ENCODE data around the gene PCYT1A.

Gene PCYT1A

GRCh38 chr3:196232882-196233251 lies 54.7 kb downstream of the PCYT1A start:
- no peak overlapping the region for H3K4me2 ChIP-seq (ENCODE audit: low read length)
- WGBS (ENCODE audit: extremely low coverage, insufficient coverage, insufficient read length), result no CpG with 5 or more reads among the region's 8 CpGs
- H2AFZ ChIP-seq (ENCODE audit: insufficient read depth, low read length, poor library complexity), result no peak overlapping the region
- no peak overlapping the region for H3K18ac ChIP-seq (ENCODE audit: low read length)
- no peak overlapping the region for H2BK120ac ChIP-seq (ENCODE audit: insufficient read depth, low read length, poor library complexity)
- no peak overlapping the region for H2BK12ac ChIP-seq (ENCODE audit: low read length)
- no peaks in the 10 kb centered on the region for H3K79me1 ChIP-seq (ENCODE audit: low read length)
- no peak overlapping the region for H3K14ac ChIP-seq (ENCODE audit: low read length)
- no peak overlapping the region for H4K91ac ChIP-seq (ENCODE audit: low read depth, low read length)
- H3K27ac ChIP-seq (ENCODE audit: low read depth, low read length), result no peak overlapping the region
- no peak for DNase-seq
- no peaks in the 10 kb centered on the region for H3K27me3 ChIP-seq (ENCODE audit: insufficient read depth, low read length)
- peaks cover 5 to 15% of the 10 kb centered on the region in 2 experiments for H3K36me3 ChIP-seq (ENCODE audit: control insufficient read depth in 1 of 2, insufficient read depth in 2 of 2, low read length in 2 of 2)
- no peaks in the 10 kb centered on the region for H3K9me3 ChIP-seq (ENCODE audit: insufficient read depth, low read depth, low read length)
- no peak overlapping the region for H2BK5ac ChIP-seq (ENCODE audit: low read depth, low read length, poor library complexity)
- no peaks in the 10 kb centered on the region for H3K4me1 ChIP-seq (ENCODE audit: control insufficient read depth in 1 of 2, insufficient read depth in 2 of 2, low read length in 2 of 2)
- H3K23ac ChIP-seq (ENCODE audit: low read length), result no peak overlapping the region
- no peak overlapping the region for H2AK5ac ChIP-seq (ENCODE audit: low read length)
- H4K8ac ChIP-seq (ENCODE audit: low read depth, low read length), result no peak overlapping the region
- H3K9ac ChIP-seq (ENCODE audit: low read length), result no peak overlapping the region
- no peak overlapping the region for H4K12ac ChIP-seq (ENCODE audit: low read depth, low read length)
- H3K79me2 ChIP-seq (ENCODE audit: control insufficient read depth, insufficient read depth, low read length, poor library complexity), result no peaks in the 10 kb centered on the region
- no peak overlapping the region for H3K4ac ChIP-seq (ENCODE audit: low read depth, low read length)
- H3K4me3 ChIP-seq (ENCODE audit: low read depth, low read length), result no peak overlapping the region

GRCh38 chr3:196232154-196232881 lies 55.2 kb downstream of the PCYT1A start:
- H3K27ac ChIP-seq (ENCODE audit: low read depth, low read length), result no peak overlapping the region
- no CpG with 5 or more reads among the region's 12 CpGs for WGBS (ENCODE audit: extremely low coverage, insufficient coverage, insufficient read length)
- H2BK5ac ChIP-seq (ENCODE audit: low read depth, low read length, poor library complexity), result no peak overlapping the region
- H3K14ac ChIP-seq (ENCODE audit: low read length), result no peak overlapping the region
- no peak overlapping the region for H3K4me2 ChIP-seq (ENCODE audit: low read length)
- no peaks in the 10 kb centered on the region for H3K9me3 ChIP-seq (ENCODE audit: insufficient read depth, low read depth, low read length)
- H3K79me2 ChIP-seq (ENCODE audit: control insufficient read depth, insufficient read depth, low read length, poor library complexity), result no peaks in the 10 kb centered on the region
- no peaks in the 10 kb centered on the region for H3K4me1 ChIP-seq (ENCODE audit: control insufficient read depth in 1 of 2, insufficient read depth in 2 of 2, low read length in 2 of 2)
- no peak overlapping the region for H4K12ac ChIP-seq (ENCODE audit: low read depth, low read length)
- H4K91ac ChIP-seq (ENCODE audit: low read depth, low read length), result no peak overlapping the region
- peak in 1 of 2 donors; percentile 12 for DNase-seq
- H2AK5ac ChIP-seq (ENCODE audit: low read length), result no peak overlapping the region
- no peak overlapping the region for H2AFZ ChIP-seq (ENCODE audit: insufficient read depth, low read length, poor library complexity)
- no peaks in the 10 kb centered on the region for H3K27me3 ChIP-seq (ENCODE audit: insufficient read depth, low read length)
- no peak overlapping the region for H2BK120ac ChIP-seq (ENCODE audit: insufficient read depth, low read length, poor library complexity)
- no peaks in the 10 kb centered on the region for H3K79me1 ChIP-seq (ENCODE audit: low read length)
- no peak overlapping the region for H3K9ac ChIP-seq (ENCODE audit: low read length)
- peaks cover 5 to 12% of the 10 kb centered on the region in 2 experiments for H3K36me3 ChIP-seq (ENCODE audit: control insufficient read depth in 1 of 2, insufficient read depth in 2 of 2, low read length in 2 of 2)
- no peak overlapping the region for H4K8ac ChIP-seq (ENCODE audit: low read depth, low read length)
- H3K4me3 ChIP-seq (ENCODE audit: low read depth, low read length), result no peak overlapping the region
- no peak overlapping the region for H3K18ac ChIP-seq (ENCODE audit: low read length)
- H3K23ac ChIP-seq (ENCODE audit: low read length), result no peak overlapping the region
- no peak overlapping the region for H2BK12ac ChIP-seq (ENCODE audit: low read length)
- no peak overlapping the region for H3K4ac ChIP-seq (ENCODE audit: low read depth, low read length)

- Histone ChIP-seq H3K4me1 (ENCODE audit: control insufficient read depth in 1 of 2, insufficient read depth in 2 of 2, low read length in 2 of 2) (no peaks in the 10 kb centered on the region), H3K27me3 (ENCODE audit: insufficient read depth, low read length) (no peaks in the 10 kb centered on the region), H3K79me1 (ENCODE audit: low read length) (no peaks in the 10 kb centered on the region), H3K4me2 (ENCODE audit: low read length) (no peak overlapping the region), H3K23ac (ENCODE audit: low read length) (no peak overlapping the region), H3K79me2 (ENCODE audit: control insufficient read depth, insufficient read depth, low read length, poor library complexity) (no peaks in the 10 kb centered on the region), H2BK120ac (ENCODE audit: insufficient read depth, low read length, poor library complexity) (no peak overlapping the region), H3K14ac (ENCODE audit: low read length) (no peak overlapping the region), H2AK5ac (ENCODE audit: low read length) (no peak overlapping the region), H3K36me3 (ENCODE audit: control insufficient read depth in 1 of 2, insufficient read depth in 2 of 2, low read length in 2 of 2) (no peaks in the 10 kb centered on the region), H2BK12ac (ENCODE audit: low read length) (no peak overlapping the region), H3K4ac (ENCODE audit: low read depth, low read length) (no peak overlapping the region), H2BK5ac (ENCODE audit: low read depth, low read length, poor library complexity) (no peak overlapping the region), H2AFZ (ENCODE audit: insufficient read depth, low read length, poor library complexity) (no peak overlapping the region), H3K9ac (ENCODE audit: low read length) (no peak overlapping the region), H3K18ac (ENCODE audit: low read length) (no peak overlapping the region), H3K4me3 (ENCODE audit: low read depth, low read length) (no peak overlapping the region), H4K91ac (ENCODE audit: low read depth, low read length) (no peak overlapping the region), H3K27ac (ENCODE audit: low read depth, low read length) (no peak overlapping the region), H4K12ac (ENCODE audit: low read depth, low read length) (no peak overlapping the region), H4K8ac (ENCODE audit: low read depth, low read length) (no peak overlapping the region), H3K9me3 (ENCODE audit: insufficient read depth, low read depth, low read length) (no peaks in the 10 kb centered on the region)
- DNase-seq, result no peak
- no CpG with 5 or more reads among the region's 24 CpGs for WGBS (ENCODE audit: extremely low coverage, insufficient coverage, insufficient read length)
Measured at GRCh38 chr3:196227629-196228493, 59.7 kb downstream of the PCYT1A start.

DNA sequence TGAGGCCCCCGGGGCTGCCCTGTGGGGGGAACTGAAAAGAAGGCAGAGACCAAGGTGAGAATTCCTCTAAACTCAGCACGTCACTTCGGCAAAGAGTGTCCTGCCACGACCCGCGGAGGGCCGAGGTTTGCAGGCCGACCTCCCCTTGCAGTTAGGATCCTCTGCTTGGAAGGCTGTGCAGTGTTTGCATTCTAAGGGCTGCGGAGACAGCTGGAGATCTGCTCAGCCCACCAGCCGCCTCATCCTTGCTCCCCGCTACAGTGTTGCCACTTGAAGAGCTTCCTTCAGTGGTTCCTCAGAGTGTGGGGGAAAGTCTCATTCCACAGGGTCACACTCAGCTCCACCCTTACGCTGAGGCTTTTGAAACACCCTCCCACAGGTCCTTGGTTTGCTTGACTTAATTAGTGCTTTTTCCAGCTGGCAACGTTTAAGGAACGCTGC lies 60.4 kb downstream of the PCYT1A start:
- Histone ChIP-seq H4K8ac (ENCODE audit: low read depth, low read length) (no peak overlapping the region), H3K4me3 (ENCODE audit: low read depth, low read length) (no peak overlapping the region), H2AK5ac (ENCODE audit: low read length) (no peak overlapping the region), H4K91ac (ENCODE audit: low read depth, low read length) (no peak overlapping the region), H3K4ac (ENCODE audit: low read depth, low read length) (no peak overlapping the region), H3K14ac (ENCODE audit: low read length) (no peak overlapping the region), H2AFZ (ENCODE audit: insufficient read depth, low read length, poor library complexity) (no peak overlapping the region), H3K27ac (ENCODE audit: low read depth, low read length) (no peak overlapping the region), H3K79me1 (ENCODE audit: low read length) (no peaks in the 10 kb centered on the region), H3K27me3 (ENCODE audit: insufficient read depth, low read length) (no peaks in the 10 kb centered on the region), H2BK12ac (ENCODE audit: low read length) (no peak overlapping the region), H3K79me2 (ENCODE audit: control insufficient read depth, insufficient read depth, low read length, poor library complexity) (no peaks in the 10 kb centered on the region), H3K18ac (ENCODE audit: low read length) (no peak overlapping the region), H3K36me3 (ENCODE audit: control insufficient read depth in 1 of 2, insufficient read depth in 2 of 2, low read length in 2 of 2) (no peaks in the 10 kb centered on the region), H3K4me1 (ENCODE audit: control insufficient read depth in 1 of 2, insufficient read depth in 2 of 2, low read length in 2 of 2) (no peaks in the 10 kb centered on the region), H3K9ac (ENCODE audit: low read length) (no peak overlapping the region), H3K4me2 (ENCODE audit: low read length) (no peak overlapping the region), H3K23ac (ENCODE audit: low read length) (no peak overlapping the region), H3K9me3 (ENCODE audit: insufficient read depth, low read depth, low read length) (no peaks in the 10 kb centered on the region), H2BK5ac (ENCODE audit: low read depth, low read length, poor library complexity) (no peak overlapping the region), H2BK120ac (ENCODE audit: insufficient read depth, low read length, poor library complexity) (no peak overlapping the region), H4K12ac (ENCODE audit: low read depth, low read length) (no peak overlapping the region)
- no CpG with 5 or more reads among the region's 14 CpGs for WGBS (ENCODE audit: extremely low coverage, insufficient coverage, insufficient read length)
- no peak for DNase-seq
